ENCODE measurements around the gene ADAMTS12.

The ADAMTS12 gene

DNA sequence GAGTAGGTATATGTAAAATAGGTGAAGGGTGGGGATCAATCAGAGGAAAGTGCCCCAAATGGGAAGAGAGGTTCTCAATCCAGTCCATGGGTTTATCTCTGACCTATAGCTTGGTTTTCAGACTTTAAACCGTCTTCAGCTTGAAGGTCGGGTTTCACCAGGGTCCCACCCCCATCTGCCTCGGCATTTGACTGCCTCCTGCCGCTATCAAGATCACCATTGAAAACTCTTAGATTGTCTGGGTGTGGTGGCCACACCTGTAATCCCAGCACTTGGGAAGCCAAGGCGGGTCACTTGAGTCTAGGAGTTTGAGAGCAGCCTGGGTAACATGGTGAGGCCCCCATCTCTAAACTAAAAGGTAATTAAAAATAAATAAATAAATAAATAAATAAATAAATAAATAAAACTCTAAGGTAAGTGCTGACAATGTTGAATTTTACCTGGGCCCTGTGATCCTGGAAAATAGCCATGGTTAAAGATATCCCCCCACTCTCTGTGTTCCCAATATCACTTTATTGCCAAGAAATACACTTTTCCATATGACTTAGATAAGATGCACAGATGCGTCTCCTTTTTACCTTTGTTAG, 402.2 kb downstream of the ADAMTS12 start:
- H3K4me3 ChIP-seq (ENCODE audit: low read depth, low read length): no peak overlapping the region
- no peak for TF ChIP-seq CTCF (IDR thresholded peaks at IDR 0.05; ENCODE audit: low read depth, low read length)

DNA sequence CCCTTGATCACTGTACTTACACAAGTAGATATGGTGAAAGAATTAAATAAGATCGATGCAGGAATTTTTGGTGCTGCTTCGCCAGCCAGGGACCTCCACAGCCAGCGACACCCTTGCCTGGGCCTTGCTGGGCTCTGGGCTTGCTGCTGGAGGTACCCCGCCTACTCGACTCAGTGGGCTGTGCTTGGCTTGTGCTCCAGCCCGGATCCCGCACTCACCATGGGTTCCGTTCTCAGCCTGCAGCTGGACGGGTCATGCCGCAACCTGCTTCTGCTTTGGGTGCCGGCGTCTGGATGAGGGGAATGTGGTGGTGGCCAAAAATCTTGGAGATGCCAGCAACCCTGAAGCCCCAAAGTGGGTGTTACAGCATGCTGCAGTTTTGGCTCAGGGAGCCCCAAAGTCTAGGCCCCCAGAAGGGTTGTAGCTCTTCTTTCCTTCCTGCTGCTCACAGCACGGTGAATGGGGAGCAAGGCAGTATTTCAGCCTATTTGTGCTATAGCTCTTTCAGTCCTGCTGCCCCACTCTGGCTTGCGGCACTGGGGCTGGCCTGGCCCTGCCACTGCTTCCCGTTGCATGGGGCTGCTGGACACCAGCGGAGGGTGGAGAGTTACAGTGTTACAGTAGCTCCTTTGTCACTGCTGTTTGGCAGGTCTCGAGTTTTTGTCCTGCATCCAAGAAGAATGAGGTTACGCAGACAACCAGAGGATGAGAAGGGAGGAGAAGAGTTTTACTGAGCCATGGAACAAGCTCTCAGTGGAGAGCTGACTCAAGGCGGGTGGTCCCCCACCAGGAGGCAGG, 403.0 kb downstream of the ADAMTS12 start:
- H3K4me3 ChIP-seq (ENCODE audit: low read depth, low read length): no peak overlapping the region
- no peak for TF ChIP-seq CTCF (IDR thresholded peaks at IDR 0.05; ENCODE audit: low read depth, low read length)

DNA sequence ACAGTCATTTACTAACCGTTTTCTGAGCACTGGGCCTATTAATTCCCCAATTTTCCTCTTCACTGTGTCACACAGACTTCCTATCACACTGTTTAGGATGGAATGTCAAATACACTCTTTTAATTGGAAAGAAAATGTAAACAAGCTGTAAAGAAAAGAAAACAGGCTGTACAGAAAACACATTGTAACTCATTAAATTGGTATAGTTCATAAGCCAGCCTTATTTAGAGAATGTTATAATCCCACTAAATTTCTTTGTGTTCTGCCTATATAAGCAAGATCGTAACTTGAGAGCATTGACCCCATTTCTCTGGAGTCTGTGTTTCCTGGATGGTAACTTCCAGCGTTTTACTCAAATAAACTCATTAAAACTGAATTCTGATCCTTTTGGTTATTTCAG, 404.6 kb downstream of the ADAMTS12 start:
- TF ChIP-seq CTCF (IDR thresholded peaks at IDR 0.05; ENCODE audit: low read depth, low read length): no peak

DNA sequence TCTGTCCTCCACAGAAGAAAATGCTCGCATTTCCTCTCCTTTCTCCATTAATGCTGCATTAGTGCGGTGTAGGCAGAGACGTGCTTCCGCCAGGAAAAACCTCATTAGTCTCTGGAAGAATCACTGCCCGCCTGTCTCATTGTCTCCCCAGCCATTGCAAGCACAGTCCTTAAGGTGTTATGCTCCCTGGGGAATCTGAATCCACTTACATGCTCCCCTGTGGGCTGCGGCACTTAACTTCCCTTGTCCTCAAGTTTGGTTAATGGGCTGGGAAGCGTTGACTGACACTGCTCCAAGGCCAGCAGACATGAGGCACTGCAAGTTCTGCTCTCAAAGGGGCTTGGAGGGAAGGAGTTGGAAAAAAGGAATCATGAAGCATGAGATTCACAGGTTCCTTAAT, 409.5 kb downstream of the ADAMTS12 start:
- H3K4me3 ChIP-seq (ENCODE audit: low read depth, low read length): no peak overlapping the region
- no peak for TF ChIP-seq CTCF (IDR thresholded peaks at IDR 0.05; ENCODE audit: low read depth, low read length)

More for the DNA sequence above, 404.6 kb downstream of the ADAMTS12 start:
- no peak overlapping the region for H3K4me3 ChIP-seq (ENCODE audit: low read depth, low read length)

GRCh38 chr5:33480876-33481275, 410.9 kb downstream of the ADAMTS12 start:
- no peak for TF ChIP-seq CTCF (IDR thresholded peaks at IDR 0.05; ENCODE audit: low read depth, low read length)
- H3K4me3 ChIP-seq (ENCODE audit: low read depth, low read length): no peak overlapping the region

DNA sequence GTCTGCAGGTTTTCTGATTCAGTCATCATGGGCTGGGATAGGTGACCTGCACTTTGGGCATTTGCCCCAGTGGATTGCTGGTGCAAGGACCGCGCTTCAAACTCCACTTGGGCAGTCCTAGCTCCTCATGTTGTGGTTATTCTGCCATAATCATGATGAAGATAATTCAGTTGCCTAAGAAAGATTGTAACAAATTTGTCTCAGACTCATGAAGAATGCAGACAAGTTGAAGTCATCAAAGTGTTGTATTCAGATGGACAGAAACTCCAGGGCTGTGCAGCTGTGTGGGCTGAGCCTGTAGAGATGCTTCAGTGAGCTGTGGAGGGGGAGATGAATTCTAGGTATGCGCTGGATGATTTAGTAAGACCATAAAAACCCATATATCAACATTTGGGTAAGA, 412.5 kb downstream of the ADAMTS12 start:
- TF ChIP-seq CTCF (IDR thresholded peaks at IDR 0.05; ENCODE audit: low read depth, low read length): no peak
- H3K4me3 ChIP-seq (ENCODE audit: low read depth, low read length): no peak overlapping the region

DNA sequence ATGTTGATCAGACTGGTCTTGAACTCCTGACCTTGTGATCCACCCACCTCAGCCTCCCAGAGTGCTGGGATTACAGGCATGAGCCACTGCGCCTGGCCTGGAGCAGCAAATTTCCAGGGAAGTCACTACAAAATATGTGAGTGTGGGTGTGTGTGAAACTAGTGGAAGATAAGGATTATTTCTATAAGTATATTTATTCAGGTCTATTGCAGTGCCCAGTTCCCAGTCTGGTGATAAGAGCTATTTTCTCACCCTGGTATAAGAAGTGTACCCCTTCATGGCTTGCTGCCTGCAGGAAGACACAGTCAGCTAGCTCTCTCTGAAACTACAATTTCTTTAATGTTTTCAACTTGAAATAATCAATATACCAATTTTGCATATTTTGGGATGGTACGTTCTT, 414.0 kb downstream of the ADAMTS12 start:
- H3K4me3 ChIP-seq (ENCODE audit: low read depth, low read length): no peak overlapping the region
- no peak for TF ChIP-seq CTCF (IDR thresholded peaks at IDR 0.05; ENCODE audit: low read depth, low read length)
